OCI-LY1 (cell line): Measurements from ENCODE around the gene FNDC3A.

Experiments
- H2AFZ ChIP-seq: fragments of 200-600 bp; sonication (generic), shearing (Covaris generic); 2 replicates; pipeline ENCODE4 v1.6.0; 2014; ENCODE audit warnings: antibody characterized with exemption, mild to moderate bottlenecking, low read length
- H3F3A ChIP-seq: fragments of 200-600 bp; sonication (generic), shearing (Covaris generic); 2 replicates; pipeline ENCODE4 v1.6.0; 2014; ENCODE audit warnings: mild to moderate bottlenecking, antibody characterized with exemption, low read length, moderate library complexity; ENCODE audit not compliant: insufficient read depth
- H3K27ac ChIP-seq: fragments of 200-600 bp; sonication (generic); 2 replicates; pipeline ENCODE4 v1.5.1; 2014; ENCODE audit warnings: low read length, mixed run types, mild to moderate bottlenecking, low read depth; ENCODE audit not compliant: poor library complexity, severe bottlenecking
- H3K27me3 ChIP-seq: fragments of 200-600 bp; sonication (generic); 2 replicates; pipeline ENCODE4 v1.6.0; 2014; ENCODE audit warnings: antibody characterized with exemption, mild to moderate bottlenecking, low read length, moderate library complexity; ENCODE audit not compliant: insufficient read depth
- H3K36me3 ChIP-seq: fragments of 200-600 bp; sonication (generic); 2 replicates; pipeline ENCODE4 v1.6.1; 2014; ENCODE audit warnings: mild to moderate bottlenecking, antibody characterized with exemption, low read length, moderate library complexity, mixed read lengths; ENCODE audit not compliant: insufficient read depth
- H3K4me1 ChIP-seq: fragments of 200-600 bp; sonication (generic); 2 replicates; pipeline ENCODE4 v1.5.1; 2014; ENCODE audit warnings: mild to moderate bottlenecking, low read length, moderate library complexity; ENCODE audit not compliant: insufficient read depth, severe bottlenecking
- H3K4me2 ChIP-seq: fragments of 200-600 bp; sonication (generic), shearing (Covaris generic); 2 replicates; pipeline ENCODE4 v1.6.1; 2014; ENCODE audit warnings: low read length
- H3K4me3 ChIP-seq: fragments of 200-600 bp; sonication (generic); 2 replicates; pipeline ENCODE4 v1.5.1; 2014; ENCODE audit warnings: low read length, low read depth, mild to moderate bottlenecking, mixed read lengths; ENCODE audit not compliant: poor library complexity, severe bottlenecking
- H3K79me2 ChIP-seq: fragments of 200-600 bp; shearing (Covaris generic); 2 replicates; pipeline ENCODE4 v1.6.1; 2016; ENCODE audit warnings: mixed run types, low read length, mixed read lengths; ENCODE audit not compliant: insufficient read depth
- H3K9ac ChIP-seq: fragments of 200-600 bp; sonication (generic), shearing (Covaris generic); 2 replicates; pipeline ENCODE4 v1.6.1; 2014; ENCODE audit warnings: mild to moderate bottlenecking, low read length, mixed read lengths
- H3K9me2 ChIP-seq: fragments of 200-600 bp; sonication (generic), shearing (Covaris generic); 2 replicates; pipeline ENCODE4 v1.6.1; 2014; ENCODE audit warnings: low read depth, mild to moderate bottlenecking, low read length, mixed read lengths
- H3K9me3 ChIP-seq: fragments of 200-600 bp; shearing (Covaris generic); 2 replicates; pipeline ENCODE4 v1.6.1; 2014; ENCODE audit warnings: low read length, mixed read lengths
- H4K20me1 ChIP-seq: fragments of 200-600 bp; sonication (generic), shearing (Covaris generic); 2 replicates; pipeline ENCODE4 v1.6.0; 2016; ENCODE audit warnings: mild to moderate bottlenecking, low read length; ENCODE audit not compliant: insufficient read depth
- EZH2 ChIP-seq: fragments of 200-600 bp; sonication (generic), shearing (Covaris generic); IDR thresholded peaks from 2 replicates; pipeline ENCODE4 v1.8.0; 2017; ENCODE audit warnings: borderline replicate concordance, mixed run types, mild to moderate bottlenecking, antibody characterized with exemption, low read length, moderate library complexity, mixed read lengths
- TF ChIP-seq, protein P1 (sequence below): fragments of 200-600 bp; sonication (generic), shearing (Covaris generic); IDR thresholded peaks from 2 replicates; pipeline ENCODE4 v1.5.1; 2017; ENCODE audit warnings: mild to moderate bottlenecking, antibody characterized with exemption, low read length, moderate library complexity, mixed read lengths

The FNDC3A gene

DNA sequence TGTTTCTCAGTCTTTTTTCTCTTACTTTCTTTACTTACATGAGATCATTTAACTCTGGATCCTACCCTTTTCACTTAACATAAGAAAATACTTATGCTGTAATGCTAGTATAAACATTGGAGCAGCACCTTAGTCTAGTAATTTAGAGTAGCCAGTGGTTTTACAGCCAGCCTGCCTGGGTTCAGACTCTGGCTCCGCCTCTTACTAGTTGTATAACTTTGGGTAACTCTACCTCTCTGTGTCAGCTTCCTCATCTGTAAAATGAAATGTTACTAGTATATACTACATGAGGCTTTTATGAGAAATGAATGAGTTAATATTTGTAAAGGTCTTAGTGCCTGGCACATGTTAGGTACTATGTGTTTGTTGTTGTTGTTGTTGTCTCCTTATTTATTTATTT is 277.6 kb downstream of the FNDC3A start:
- Histone ChIP-seq H3K27ac (no peak overlapping the region), H2AFZ (no peak overlapping the region), H3K36me3 (peaks cover 42% of the 10 kb centered on the region), H3K9me2 (no peaks in the 10 kb centered on the region), H4K20me1 (no peaks in the 10 kb centered on the region), H3K9ac (no peak overlapping the region), H3K4me3 (no peak overlapping the region), H3K27me3 (no peaks in the 10 kb centered on the region), H3K4me1 (peaks cover 10% of the 10 kb centered on the region), H3K4me2 (no peak overlapping the region), H3K79me2 (no peaks in the 10 kb centered on the region), H3F3A (no peaks in the 10 kb centered on the region), H3K9me3 (no peaks in the 10 kb centered on the region)
- TF ChIP-seq EZH2 = no peak
- TF ChIP-seq, protein P1, sequence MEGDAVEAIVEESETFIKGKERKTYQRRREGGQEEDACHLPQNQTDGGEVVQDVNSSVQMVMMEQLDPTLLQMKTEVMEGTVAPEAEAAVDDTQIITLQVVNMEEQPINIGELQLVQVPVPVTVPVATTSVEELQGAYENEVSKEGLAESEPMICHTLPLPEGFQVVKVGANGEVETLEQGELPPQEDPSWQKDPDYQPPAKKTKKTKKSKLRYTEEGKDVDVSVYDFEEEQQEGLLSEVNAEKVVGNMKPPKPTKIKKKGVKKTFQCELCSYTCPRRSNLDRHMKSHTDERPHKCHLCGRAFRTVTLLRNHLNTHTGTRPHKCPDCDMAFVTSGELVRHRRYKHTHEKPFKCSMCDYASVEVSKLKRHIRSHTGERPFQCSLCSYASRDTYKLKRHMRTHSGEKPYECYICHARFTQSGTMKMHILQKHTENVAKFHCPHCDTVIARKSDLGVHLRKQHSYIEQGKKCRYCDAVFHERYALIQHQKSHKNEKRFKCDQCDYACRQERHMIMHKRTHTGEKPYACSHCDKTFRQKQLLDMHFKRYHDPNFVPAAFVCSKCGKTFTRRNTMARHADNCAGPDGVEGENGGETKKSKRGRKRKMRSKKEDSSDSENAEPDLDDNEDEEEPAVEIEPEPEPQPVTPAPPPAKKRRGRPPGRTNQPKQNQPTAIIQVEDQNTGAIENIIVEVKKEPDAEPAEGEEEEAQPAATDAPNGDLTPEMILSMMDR = no peak

DNA sequence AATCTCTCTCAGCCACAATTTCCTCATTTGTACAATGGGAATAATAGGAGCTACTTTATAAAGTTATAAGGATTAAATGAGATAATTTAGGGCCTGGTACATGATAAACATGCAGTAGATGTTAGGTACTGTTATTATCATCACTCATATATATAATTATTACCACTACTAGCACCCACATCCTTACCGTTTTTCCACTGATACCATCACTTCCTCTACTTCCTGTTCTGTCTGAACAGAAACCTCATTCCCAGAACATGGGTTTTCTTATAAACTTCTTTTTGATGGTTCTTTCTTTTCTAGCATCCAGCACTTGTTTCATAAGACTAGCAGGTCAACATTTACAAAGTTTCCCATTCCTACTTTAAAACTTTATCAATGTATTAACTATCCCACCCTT is 278.3 kb downstream of the FNDC3A start:
- Histone ChIP-seq H3K4me2 (no peak overlapping the region), H3K36me3 (peaks cover 42% of the 10 kb centered on the region), H3K4me1 (peaks cover 3% of the 10 kb centered on the region), H3K4me3 (no peak overlapping the region), H3K9ac (no peak overlapping the region), H3K9me3 (no peaks in the 10 kb centered on the region), H3K27me3 (no peaks in the 10 kb centered on the region), H3F3A (no peaks in the 10 kb centered on the region), H3K9me2 (no peaks in the 10 kb centered on the region), H4K20me1 (no peaks in the 10 kb centered on the region), H2AFZ (no peak overlapping the region), H3K27ac (no peak overlapping the region), H3K79me2 (no peaks in the 10 kb centered on the region)
- TF ChIP-seq EZH2 = no peak
- TF ChIP-seq, protein P1 = no peak

DNA sequence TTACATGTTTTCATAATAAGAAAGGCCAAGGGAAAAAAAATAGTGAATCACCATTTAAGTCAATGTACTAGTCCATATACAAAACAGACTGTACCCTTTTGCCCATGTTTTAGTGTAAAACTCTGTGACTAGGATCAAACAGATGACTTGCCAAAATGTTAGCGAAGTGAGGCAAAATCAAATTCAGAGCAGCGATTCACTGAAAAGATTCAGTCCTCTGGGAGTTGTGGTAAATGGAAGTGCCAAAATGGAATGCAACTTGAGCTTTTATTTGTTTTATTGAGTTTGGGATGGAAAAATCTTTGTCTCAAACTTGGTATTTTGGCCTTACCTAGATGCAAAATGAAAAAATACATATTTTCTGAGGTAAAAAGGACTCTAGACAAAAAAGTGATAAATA is 281.1 kb downstream of the FNDC3A start:
- Histone ChIP-seq H3K4me1 (no peaks in the 10 kb centered on the region), H3K9ac (no peak overlapping the region), H3K79me2 (no peaks in the 10 kb centered on the region), H3K27ac (no peak overlapping the region), H3K4me3 (no peak overlapping the region), H2AFZ (no peak overlapping the region), H3K9me2 (no peaks in the 10 kb centered on the region), H4K20me1 (no peaks in the 10 kb centered on the region), H3K4me2 (no peak overlapping the region), H3K9me3 (no peaks in the 10 kb centered on the region), H3K36me3 (peaks cover 67% of the 10 kb centered on the region), H3F3A (no peaks in the 10 kb centered on the region), H3K27me3 (no peaks in the 10 kb centered on the region)
- TF ChIP-seq, protein P1 = no peak
- no peak for TF ChIP-seq EZH2
